SW480 (cell line): ENCODE measurements around the gene EYA2.

ENCODE experiments used
- DNase-seq: peaks from one replicate; pipeline ENCODE4 v3.0.0-alpha.2; 2016; ENCODE audit warnings: low spot score

Gene EYA2

DNA sequence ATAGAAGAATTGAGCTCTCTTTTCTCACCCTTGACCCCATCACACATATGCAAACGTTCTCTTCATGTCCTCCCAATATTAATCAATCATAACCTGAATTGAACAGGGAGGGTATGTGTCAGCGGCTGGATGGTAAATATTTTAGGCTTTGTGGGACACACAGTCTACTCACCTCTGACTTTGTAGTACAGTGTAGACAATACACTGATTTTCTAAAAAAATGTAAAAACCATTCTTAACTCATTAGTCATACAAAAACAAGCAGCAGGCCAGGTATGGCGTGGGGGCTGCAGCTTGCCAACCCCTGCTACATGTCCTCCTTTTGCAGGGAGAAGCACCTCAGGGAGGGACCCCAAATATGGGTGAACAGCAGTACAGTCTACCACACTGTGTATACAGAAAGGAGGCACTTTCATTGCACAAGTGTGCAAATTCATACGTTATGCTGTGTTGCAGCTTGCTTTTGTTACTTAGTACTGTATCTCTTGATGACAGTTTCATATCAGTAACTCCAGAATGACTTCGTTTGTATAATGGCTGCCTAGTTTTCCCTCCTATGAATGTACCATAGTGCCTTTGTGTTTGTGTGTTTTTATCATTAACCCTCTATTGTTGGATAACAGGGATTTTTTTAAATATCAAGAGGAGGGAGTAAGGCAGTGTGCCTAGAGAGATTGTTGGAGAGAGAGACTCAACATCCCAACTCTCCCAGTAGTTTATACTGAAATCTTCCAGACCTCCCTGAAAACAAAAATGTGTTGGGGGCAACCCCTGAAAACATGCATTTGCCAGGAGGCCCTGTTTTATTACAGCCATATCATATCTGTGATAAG is 247.5 kb downstream of the EYA2 start:
- no peak for DNase-seq

DNA sequence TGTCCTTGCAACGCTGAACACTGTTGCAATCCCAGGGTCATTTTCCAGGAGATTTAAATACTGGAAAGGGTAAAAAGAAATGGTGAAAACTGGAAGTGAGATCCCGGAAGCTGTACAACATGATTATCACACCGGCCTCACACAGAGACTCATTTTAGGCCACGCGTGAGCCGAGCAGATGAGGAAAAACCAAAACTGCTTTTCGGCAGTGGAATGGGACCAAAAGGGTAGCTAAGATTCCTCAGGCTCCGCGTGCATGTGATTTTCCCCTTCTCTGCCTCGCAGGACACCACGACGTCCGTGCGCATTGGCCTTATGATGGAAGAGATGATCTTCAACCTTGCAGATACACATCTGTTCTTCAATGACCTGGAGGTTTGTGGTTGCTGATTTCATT is 248.1 kb downstream of the EYA2 start:
- no peak for DNase-seq

DNA sequence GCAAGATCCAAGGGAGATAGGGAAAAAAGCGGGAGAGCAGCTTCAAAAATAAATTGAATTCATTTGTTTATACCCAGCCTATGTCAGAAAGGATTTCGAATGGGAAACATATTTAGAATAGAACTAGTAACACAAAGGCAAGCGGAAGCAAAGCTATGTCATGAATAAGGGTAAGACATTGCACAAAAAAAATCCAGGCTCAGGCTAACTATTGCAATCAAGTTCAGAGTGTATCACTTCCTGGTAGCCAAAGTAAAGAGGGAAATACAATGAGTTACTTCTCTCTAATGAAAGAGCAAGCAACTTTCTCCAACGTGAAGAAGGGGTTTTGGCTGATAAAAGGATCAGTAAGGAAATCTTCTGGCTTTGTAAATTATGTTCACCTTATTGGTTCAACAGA is 249.0 kb downstream of the EYA2 start:
- no peak for DNase-seq

DNA sequence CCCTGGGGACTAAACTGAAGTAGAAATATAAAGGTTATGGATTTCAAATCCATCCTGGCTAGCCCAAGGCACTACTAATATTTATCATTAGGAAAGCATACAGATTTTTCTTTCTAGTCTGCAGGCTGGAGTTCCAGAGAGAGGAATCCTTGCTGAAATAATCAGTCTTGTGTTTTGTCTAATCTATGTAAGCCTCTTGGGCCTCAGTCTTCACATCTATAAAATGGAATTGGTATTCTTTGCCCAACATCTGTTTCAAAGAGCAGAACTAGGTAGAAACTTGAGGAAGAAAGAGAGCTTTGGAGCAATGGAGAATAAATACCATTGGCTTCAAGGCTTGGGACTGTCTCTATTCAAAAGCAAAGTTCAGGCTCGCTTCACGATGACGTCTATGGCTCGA is 249.8 kb downstream of the EYA2 start:
- DNase-seq = no peak

DNA sequence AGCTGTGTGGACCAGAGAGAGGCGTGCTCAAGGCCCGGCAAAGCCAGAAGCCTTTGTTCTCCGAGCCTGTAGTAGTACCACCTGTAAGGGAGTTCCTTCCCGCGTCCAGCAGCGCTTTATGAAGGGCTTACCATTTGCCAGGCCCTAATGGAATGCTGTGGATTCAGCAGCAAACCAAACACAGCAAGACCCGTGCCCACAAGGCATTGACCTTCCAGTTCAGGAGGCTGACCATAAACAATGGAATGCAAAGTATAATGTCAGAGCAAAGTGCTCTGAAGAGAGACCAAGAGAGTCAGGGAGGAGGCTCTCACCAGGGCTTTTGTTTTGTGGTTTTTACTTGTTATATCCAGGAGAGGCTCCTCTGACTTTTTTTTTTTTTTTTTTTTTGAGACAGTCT is 252.0 kb downstream of the EYA2 start:
- peak; percentile 82 for DNase-seq

DNA sequence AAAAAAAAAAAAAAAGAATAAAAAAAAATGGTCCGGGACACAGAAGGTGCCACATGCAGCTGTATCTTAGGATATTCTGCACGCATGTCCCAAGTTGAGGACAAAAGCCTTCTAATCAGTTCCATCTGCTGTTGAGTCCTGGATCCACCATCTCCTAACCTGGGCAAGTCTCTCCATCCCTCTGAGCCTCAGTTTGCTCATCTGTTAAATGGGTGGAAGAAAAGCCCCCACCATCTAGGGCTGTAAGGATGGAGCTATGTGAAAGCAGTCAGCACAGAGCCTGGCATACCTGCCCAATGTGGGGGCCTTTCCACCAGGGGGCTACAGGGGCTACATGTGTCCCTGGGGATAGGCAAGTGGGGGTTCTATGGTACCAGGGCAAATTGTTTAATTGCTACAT is 253.4 kb downstream of the EYA2 start:
- DNase-seq = no peak

DNA sequence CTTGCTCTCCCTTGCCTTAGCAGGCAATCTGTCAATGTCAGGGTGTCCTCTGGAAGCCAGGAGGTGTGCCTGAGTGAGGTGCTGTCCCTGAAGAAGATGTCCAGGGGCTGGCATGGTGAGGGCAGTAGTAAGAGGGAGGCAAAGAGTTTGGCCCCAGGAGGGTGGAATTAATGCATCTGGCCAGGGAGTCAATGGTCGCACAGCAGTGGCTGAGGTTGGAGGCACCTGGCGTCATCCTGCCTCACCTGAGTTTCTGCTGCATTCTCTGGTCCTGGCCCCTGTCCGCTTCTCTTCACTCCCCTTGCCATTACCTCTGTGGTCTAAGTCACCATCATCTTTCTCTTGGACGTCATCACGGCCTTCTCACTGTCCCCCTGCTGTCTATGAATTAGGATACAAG is 255.3 kb downstream of the EYA2 start:
- DNase-seq = no peak

DNA sequence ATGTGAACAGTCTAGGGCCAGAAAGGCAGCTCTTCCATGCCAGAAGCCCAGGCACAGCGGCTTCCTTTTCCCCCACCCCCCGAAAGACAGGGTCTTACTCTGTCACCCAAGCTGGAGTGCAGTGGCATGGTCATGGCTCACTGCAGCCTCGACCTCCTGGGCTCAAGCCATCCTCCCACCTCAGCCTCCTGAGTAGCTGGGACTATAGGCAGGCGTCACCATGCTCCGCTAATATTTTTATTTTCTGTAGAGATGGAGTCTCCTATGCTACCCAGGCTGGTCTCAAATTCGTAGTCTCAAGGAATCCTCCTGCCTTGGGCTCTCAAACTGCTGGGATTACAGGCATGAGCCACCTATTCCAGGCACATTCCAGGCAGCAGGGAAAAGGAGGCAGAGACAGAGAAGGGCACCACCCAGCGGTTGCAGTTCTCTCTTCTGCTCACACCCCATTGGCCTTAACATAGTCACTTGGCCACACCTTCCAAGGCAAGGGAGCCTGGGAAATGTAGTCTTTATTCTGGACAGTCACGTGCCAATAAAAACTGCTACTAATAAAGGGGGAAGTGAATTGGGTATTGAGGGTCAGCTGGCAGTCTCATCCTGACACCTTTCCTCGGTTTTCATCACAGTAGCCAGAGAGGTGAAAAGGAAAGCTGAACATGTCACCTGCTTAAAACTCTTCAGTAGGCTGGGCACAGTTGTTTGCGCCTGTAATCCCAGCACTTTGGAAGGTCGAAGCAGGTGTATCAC is 255.9 kb downstream of the EYA2 start:
- DNase-seq = peak; percentile 84

DNA sequence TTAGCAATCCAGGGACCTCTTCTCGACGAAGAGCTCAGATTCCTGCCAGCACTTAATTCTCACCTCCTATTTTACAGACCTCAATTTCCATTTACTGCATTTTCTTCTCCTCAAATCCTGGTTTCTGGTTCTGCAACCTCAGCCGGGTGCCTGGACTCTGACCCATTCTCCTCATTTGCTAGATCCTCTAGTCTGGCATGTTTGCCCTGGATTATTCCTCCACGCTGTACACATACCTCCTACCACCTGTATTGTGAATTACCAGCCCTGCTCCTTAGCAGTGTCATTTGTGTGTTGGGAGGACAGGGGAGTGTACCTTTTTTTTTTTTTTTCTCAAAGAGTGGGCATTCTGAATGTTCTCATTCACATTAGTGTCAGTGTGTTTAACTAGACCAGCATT is 257.4 kb downstream of the EYA2 start:
- no peak for DNase-seq

DNA sequence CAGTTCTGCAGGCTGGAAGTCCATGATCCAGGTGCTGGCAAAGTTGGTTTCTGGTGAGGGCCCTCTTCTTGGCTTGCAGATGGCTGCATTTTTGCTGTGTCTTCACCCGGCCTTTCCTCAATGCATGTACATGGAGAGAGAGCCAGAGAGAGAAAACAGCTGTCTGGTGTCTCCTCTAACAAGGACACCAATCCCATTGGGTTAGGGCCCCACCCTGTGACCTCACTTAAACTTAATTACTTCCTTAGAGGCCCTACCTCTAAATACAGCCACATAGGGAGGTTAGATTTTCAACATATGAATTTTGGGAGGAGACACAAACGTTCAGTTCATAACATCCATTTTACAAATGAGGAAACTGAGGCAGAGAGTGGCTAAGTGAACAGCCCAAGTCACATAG is 259.4 kb downstream of the EYA2 start:
- no peak for DNase-seq

DNA sequence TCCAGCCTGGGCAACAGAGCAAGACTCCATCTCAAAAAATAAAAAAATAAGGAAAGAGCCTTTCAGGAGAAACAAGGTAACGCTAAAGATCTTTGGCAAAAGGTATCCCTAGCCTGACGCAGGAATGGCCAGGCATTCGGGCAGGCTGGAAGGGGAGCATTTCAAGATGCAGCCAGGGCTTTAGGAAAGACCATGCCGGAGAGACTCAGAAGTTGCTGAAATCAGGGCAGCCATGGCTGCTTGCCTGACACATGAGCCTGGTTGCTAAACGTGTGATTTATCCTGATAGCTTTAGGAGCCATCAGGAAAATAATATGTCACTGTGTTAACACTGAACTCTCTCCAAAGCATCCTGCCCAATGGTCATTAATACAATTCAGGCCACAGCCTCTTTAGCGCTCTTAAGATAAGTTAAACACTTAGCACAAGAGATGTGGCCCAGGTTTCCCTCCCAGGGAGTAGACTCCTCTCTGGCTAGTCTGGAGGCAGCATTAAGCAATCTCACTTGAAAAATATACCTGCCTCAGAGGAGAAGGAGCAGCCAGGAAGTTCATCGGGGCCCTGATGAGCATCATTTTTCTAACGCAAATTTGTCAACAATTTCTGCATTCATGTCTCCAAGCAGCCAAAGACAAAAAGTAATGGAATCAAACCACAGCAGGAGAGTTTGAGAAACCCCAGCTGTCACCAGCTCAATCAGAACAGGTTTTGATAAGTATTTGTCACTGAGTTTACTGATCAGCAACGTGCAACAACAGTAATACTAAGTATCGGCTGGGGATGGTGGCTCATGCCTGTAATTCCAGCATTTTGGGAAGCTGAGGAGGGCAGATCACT is 261.9 kb downstream of the EYA2 start:
- no peak for DNase-seq

DNA sequence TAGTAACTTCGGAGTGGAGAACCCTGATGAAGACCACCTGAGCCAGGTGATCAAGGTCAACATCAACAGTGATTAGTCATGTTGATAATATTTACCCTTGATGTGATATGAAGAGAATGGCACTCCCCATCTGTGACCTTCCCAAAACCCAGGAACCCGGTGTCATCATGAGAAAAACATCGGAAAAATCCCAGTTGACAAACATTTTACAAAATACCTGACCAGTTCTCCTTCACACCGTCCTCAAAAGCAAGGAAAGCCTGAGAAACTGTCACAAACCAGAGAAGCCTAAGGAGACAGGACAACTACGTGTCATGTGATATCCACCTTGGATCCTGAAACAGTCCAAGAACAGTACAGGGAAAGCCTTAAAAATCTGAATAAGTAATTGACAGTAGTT is 264.5 kb downstream of the EYA2 start:
- DNase-seq = no peak

DNA sequence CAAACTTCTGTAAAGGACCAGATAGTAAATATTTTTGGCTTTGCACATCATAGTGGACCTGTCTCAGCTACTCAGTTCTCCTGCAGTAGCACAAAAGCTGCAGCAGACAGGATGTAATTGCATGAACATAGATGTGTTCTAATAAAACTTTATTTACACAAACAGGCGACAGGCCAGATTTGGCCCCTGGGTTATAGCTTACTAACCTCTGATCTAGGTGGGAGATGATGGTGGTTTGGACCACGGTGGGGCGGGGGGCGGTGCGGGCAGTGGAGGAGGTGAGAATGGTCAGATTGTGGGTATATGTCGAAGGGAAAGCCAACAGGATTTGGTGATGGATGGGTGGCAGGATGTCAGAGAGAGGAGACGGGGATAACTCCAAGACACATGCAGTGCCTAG is 265.6 kb downstream of the EYA2 start:
- DNase-seq = no peak

DNA sequence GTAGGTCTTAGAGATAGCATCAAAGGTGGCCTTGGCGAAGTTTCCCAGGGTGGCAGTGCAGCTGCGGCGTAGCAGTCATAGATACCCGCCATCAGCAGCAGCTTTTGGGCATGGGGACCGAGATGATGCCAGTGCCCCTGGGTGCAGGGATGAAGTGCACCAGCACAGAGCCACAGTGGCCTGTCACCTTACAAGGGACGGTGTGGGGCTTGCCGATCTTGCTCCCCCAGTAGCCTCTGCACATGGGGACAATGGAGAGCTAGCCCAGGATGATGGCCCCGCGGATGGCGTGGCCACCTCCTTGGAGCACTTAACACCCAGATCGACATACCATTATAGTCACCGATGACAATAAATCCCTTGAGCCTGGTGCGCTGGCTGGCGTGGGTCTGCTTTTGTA is 266.3 kb downstream of the EYA2 start:
- no peak for DNase-seq

DNA sequence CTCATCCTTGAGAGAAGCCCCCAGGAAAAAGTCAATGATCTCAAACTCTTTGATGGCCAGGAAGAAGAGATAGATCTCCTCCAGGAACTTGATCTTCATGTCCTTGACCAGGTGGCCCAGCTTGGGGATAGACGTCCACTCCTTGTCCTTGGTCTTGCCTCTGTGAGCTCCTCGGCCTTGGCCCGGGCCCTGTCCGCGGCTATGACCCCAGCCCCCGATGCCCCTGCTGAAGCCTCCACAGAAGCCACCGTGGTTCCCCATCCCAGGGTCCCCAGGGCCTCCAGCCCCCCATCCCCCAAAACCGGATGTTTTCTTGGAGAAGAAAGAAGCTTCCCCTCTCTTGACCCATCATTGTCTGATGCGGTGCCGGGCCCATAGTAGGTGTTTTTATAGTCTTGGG is 266.8 kb downstream of the EYA2 start:
- no peak for DNase-seq

DNA sequence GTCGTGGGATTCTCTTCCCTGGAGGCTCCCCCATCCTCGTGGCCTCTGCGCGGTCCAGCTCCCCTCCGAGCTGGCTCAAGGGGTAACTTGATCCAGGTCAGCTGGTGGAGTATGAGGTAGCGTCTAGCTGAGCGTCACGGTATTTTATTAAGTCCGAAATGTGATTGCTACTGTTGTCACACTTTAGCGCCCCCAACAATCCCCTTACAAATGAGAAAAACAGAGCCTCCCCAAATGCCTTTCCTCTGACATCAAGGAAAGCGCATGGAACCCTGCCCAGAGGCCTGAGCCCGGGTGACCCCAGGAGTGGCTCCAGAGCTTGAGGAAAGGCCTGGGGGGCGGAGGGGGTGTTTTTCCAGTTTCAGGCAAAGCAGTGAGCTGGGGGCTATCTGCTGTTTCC is 269.5 kb downstream of the EYA2 start:
- no peak for DNase-seq

DNA sequence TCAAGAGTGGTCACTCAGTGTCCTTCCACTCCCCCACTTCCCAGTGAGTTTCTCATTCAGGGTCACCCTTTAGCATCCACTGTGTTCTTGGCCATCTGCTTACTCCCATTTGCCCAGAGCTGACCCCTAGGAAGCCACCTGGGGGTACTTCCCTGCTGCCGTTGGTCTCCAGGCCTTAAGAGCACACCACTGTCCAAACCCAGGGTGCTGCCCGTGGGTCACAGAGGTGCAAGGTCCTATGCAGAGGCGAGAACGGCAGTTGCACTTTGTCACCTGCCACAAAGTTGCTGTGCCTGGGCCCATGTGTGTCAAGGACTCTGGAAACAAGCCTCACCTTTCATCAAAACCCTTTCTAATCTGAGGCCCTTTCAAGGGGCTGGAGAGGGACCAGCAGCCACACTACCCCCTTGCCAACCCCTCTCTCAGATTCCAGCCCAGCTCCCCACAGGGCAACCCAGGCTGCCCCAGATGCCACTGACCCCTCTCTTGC is 270.8 kb downstream of the EYA2 start:
- DNase-seq = no peak

DNA sequence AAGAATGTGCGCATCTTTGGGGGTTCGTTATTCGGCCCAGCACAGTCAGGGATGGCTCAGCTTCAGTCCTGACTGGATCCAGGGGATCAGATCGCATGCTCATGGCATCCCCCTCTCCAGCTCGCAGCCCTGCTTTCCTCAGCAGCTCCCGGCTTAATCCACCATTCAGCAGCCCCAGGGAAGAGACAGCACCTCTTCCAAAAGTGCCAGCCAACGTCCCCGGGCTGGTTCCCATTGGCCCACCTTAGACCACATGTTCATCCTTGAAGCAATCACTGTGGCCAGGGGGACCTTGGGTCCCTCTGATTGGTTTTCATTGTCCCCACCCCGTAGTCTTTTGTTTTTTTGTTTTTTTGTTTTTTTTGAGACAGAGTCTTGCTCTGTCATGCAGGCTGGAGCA is 273.2 kb downstream of the EYA2 start:
- no peak for DNase-seq

DNA sequence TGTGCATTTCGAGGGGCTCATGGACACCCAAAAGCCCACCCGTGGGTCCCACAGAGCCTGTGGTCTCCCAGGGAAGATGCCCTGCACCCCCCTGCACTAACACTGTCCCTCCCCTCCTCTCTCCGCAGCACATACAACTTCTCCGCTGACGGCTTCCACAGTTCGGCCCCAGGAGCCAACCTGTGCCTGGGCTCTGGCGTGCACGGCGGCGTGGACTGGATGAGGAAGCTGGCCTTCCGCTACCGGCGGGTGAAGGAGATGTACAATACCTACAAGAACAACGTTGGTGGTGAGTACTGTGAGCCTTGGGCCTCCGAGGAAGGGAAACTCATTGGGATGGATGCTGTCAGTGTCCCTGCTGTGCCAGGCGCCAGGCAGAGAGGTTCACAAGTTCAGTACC is 277.9 kb downstream of the EYA2 start:
- DNase-seq = no peak

DNA sequence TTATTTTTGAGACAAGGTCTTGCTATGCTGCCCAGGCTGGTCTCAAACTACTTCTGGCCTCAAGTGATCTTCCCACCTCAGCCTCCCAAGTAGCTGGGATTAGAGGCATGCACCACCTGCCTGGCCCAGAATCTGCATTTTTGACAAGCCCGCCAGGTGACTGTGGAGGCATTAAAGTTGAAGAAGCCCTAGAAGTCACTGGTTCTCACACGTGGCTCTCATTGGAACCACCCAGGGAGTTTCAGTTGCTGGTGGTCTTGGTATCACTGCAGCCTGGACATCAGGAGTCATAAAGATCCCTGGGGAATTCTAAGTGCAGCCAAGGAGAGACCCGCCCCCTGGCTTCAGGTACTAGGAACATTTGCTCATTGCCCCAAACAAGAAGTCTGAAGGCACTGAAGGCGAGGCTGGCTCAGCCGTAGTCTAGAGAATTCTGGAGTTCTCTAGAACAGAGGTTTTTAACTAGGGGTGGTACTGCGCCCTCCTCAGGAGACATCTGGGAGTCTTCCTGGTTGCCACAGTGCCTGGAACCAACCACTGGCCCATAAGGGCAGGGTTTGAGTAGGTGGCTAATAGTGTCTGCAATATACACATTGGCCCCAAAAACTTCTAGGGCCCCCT is 279.1 kb downstream of the EYA2 start:
- no peak for DNase-seq

DNA sequence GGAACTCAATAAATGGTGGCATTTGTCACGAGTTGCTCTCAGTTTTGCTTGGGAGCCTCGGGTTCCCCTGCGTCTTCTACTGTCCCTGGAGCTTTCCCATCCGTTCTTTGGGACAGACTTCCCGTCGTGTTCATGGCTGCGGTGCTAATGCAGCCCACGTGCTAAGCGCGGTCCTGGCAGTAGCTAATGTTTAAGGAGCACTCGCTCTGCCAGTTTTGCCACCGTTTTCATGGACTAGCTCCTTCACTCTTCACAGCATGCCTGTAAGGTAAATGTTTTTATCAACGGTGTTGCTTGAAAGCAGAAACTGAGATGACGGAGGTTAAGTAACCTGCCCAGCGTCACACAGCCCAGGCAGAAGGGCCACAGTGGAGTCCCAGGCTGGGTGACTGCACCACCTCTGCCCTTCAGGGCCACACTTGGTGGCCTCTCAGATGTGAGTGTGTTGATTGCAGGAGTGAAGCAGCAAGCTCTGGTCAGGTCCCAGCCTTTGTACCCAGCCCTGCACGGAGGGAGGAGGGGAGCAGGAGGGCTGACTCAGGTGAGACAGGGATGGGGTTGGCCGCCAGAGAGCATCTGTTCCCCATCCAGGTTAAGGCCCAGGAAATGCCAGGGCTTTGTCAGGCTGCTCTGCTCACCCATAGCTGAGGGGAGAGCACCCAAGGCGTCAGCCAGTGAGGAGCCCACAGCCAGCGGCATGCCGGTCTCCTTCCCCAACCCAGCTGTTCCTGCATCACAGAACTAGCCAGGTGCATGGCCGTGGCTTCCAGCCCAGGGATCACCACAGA is 280.0 kb downstream of the EYA2 start:
- no peak for DNase-seq
